Sigmoid colon (tissue), 4 donors: ENCODE measurements around the gene EHMT1.

Source experiments
- EP300 ChIP-seq, 4 donors: sonication (generic); formaldehyde crosslinking; IDR thresholded peaks; one replicate each; pipeline ENCODE4 v1.6.1; 2017; ENCODE audit warnings: antibody characterized with exemption in 4 of 4
- POLR2A ChIP-seq, 2 donors: fragments of 450-650 bp; IDR thresholded peaks; one replicate each; pipeline ENCODE4 v1.6.1; 2016; ENCODE audit warnings: antibody characterized with exemption in 2 of 2, mild to moderate bottlenecking in 2 of 2, moderate library complexity in 2 of 2
- POLR2AphosphoS5 ChIP-seq, 4 donors: sonication (generic); formaldehyde crosslinking; IDR thresholded peaks; one replicate each; pipeline ENCODE4 v1.6.1; 2017; ENCODE audit warnings: antibody characterized with exemption in 4 of 4
- TF ChIP-seq, protein P1 (sequence below), 4 experiments: fragments of 450-650 bp in 3 of 4; fragments of 200-600 bp in 1 of 4; IDR thresholded peaks; one replicate each; pipeline ENCODE4 v1.5.1; 2016 to 2019; ENCODE audit warnings: antibody characterized with exemption in 4 of 4, mild to moderate bottlenecking in 3 of 4, moderate library complexity in 2 of 4

DNA sequence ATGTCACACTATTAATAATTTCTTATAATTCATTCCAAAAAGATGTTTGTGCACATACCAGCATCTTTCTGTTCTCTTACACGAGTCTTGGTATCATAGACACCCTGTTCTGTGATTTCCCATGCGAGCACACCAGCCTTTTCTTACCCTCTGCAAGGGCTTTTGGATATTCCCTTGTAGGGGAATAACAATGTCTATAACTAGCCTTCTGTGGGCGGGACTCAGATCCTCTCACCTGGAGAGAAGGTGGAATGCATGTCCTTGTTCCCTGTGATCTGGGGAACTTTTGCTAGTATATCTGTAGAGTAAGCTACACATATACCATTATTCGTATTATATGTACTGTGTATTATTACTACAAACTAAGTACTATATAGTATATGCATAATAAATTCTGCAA lies 44.8 kb downstream of the EHMT1 start:
- TF ChIP-seq, protein P1, sequence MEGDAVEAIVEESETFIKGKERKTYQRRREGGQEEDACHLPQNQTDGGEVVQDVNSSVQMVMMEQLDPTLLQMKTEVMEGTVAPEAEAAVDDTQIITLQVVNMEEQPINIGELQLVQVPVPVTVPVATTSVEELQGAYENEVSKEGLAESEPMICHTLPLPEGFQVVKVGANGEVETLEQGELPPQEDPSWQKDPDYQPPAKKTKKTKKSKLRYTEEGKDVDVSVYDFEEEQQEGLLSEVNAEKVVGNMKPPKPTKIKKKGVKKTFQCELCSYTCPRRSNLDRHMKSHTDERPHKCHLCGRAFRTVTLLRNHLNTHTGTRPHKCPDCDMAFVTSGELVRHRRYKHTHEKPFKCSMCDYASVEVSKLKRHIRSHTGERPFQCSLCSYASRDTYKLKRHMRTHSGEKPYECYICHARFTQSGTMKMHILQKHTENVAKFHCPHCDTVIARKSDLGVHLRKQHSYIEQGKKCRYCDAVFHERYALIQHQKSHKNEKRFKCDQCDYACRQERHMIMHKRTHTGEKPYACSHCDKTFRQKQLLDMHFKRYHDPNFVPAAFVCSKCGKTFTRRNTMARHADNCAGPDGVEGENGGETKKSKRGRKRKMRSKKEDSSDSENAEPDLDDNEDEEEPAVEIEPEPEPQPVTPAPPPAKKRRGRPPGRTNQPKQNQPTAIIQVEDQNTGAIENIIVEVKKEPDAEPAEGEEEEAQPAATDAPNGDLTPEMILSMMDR (IDR thresholded peaks at IDR 0.05) = no peak
- TF ChIP-seq EP300 (IDR thresholded peaks at IDR 0.05) (no peak), POLR2A (IDR thresholded peaks at IDR 0.05) (no peak), POLR2AphosphoS5 (IDR thresholded peaks at IDR 0.05) (no peak)
